Measurements from ENCODE around the gene OLFML2A.

The OLFML2A gene

DNA sequence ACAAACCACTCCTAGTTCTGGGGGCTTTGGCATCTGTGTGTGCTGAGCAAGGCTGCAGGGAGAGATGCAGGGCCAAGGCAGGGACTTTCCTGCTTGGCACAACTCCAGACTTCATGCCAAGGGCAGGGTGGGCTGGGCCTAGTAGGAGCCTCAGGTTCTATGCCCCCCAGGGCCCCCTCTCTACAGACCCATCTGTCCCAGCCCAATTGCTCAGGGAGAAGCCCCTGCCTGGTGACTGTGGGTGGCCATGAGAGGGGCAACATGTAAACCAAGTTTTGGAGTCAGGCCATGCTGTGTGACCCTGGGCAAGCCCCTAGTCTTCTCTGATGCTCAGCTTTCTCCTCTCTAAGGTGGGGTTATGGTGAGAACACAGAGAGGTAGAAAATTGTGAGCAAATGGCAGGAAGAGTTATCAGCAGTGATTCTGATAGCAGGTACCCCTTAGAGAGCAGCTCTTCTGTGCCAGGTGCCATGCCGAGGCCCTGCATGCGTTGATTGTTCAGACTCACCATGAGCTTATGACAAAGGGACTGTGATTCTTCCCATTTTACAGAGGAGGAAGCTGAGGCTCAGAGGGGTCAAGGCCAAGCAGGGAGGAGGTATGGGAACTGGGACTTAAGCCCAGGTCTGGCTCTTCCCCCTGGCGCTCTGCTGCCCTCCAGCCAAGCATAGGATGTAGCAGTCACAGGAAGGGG is 5.2 kb downstream of the OLFML2A start:
- Histone ChIP-seq H3F3A (ENCODE audit: low read depth) (no peaks in the 10 kb centered on the region), H3K27me3 (ENCODE audit: insufficient read depth, low read length, poor library complexity, severe bottlenecking) (no peaks in the 10 kb centered on the region), H3K9me3 (ENCODE audit: insufficient read depth, low read depth, low read length) (no peaks in the 10 kb centered on the region), H4K20me1 (ENCODE audit: insufficient read depth, low read length, poor library complexity, severe bottlenecking) (no peaks in the 10 kb centered on the region), H3K36me3 (ENCODE audit: insufficient read depth, low read length) (no peaks in the 10 kb centered on the region), H3K4me3 (ENCODE audit: low read length, poor library complexity, severe bottlenecking) (no peak overlapping the region), H3K9ac (ENCODE audit: low read depth, low read length, poor library complexity, severe bottlenecking) (no peak overlapping the region), H2AFZ (ENCODE audit: low read length) (no peak overlapping the region), H3K79me2 (ENCODE audit: insufficient read depth, low read length) (no peaks in the 10 kb centered on the region), H3K4me2 (ENCODE audit: low read depth, low read length, poor library complexity, severe bottlenecking) (no peak overlapping the region), H3K4me1 (ENCODE audit: insufficient read depth, low read length, poor library complexity, severe bottlenecking) (no peaks in the 10 kb centered on the region), H3K9me2 (replicated peaks; ENCODE audit: low read depth, low read length) (no peaks in the 10 kb centered on the region)
- TF ChIP-seq CTCF (conservative IDR thresholded peaks at IDR 0.05; ENCODE audit: low read length), result no peak
- TF ChIP-seq EZH2phosphoT487 (IDR thresholded peaks at IDR 0.05; ENCODE audit: borderline replicate concordance), result no peak

GRCh38 chr9:124782661-124783574 is 6.0 kb downstream of the OLFML2A start:
- H3K9me3 ChIP-seq (ENCODE audit: insufficient read depth, low read depth, low read length), result no peaks in the 10 kb centered on the region
- H3K9ac ChIP-seq (ENCODE audit: low read depth, low read length, poor library complexity, severe bottlenecking), result no peak overlapping the region
- no peak overlapping the region for H3K4me3 ChIP-seq (ENCODE audit: low read length, poor library complexity, severe bottlenecking)
- no peaks in the 10 kb centered on the region for H3K4me1 ChIP-seq (ENCODE audit: insufficient read depth, low read length, poor library complexity, severe bottlenecking)
- no peaks in the 10 kb centered on the region for H3K27me3 ChIP-seq (ENCODE audit: insufficient read depth, low read length, poor library complexity, severe bottlenecking)
- no peak for TF ChIP-seq EZH2phosphoT487 (IDR thresholded peaks at IDR 0.05; ENCODE audit: borderline replicate concordance)
- TF ChIP-seq CTCF (conservative IDR thresholded peaks at IDR 0.05; ENCODE audit: low read length), result no peak
- no peaks in the 10 kb centered on the region for H3K9me2 ChIP-seq (replicated peaks; ENCODE audit: low read depth, low read length)
- no peaks in the 10 kb centered on the region for H3K79me2 ChIP-seq (ENCODE audit: insufficient read depth, low read length)
- no peaks in the 10 kb centered on the region for H4K20me1 ChIP-seq (ENCODE audit: insufficient read depth, low read length, poor library complexity, severe bottlenecking)
- H2AFZ ChIP-seq (ENCODE audit: low read length), result no peak overlapping the region
- H3F3A ChIP-seq (ENCODE audit: low read depth), result no peaks in the 10 kb centered on the region
- H3K4me2 ChIP-seq (ENCODE audit: low read depth, low read length, poor library complexity, severe bottlenecking), result no peak overlapping the region
- H3K36me3 ChIP-seq (ENCODE audit: insufficient read depth, low read length), result no peaks in the 10 kb centered on the region

GRCh38 chr9:124783830-124784229 is 6.9 kb downstream of the OLFML2A start:
- H3K4me3 ChIP-seq (ENCODE audit: low read length, poor library complexity, severe bottlenecking), result no peak overlapping the region
- H3F3A ChIP-seq (ENCODE audit: low read depth), result no peaks in the 10 kb centered on the region
- H3K79me2 ChIP-seq (ENCODE audit: insufficient read depth, low read length), result no peaks in the 10 kb centered on the region
- no peak overlapping the region for H3K9ac ChIP-seq (ENCODE audit: low read depth, low read length, poor library complexity, severe bottlenecking)
- TF ChIP-seq CTCF (conservative IDR thresholded peaks at IDR 0.05; ENCODE audit: low read length) (no peak), EZH2phosphoT487 (IDR thresholded peaks at IDR 0.05; ENCODE audit: borderline replicate concordance) (no peak)
- no peaks in the 10 kb centered on the region for H4K20me1 ChIP-seq (ENCODE audit: insufficient read depth, low read length, poor library complexity, severe bottlenecking)
- H3K9me2 ChIP-seq (replicated peaks; ENCODE audit: low read depth, low read length), result no peaks in the 10 kb centered on the region
- H3K4me2 ChIP-seq (ENCODE audit: low read depth, low read length, poor library complexity, severe bottlenecking), result no peak overlapping the region
- no peak overlapping the region for H2AFZ ChIP-seq (ENCODE audit: low read length)
- no peaks in the 10 kb centered on the region for H3K27me3 ChIP-seq (ENCODE audit: insufficient read depth, low read length, poor library complexity, severe bottlenecking)
- H3K4me1 ChIP-seq (ENCODE audit: insufficient read depth, low read length, poor library complexity, severe bottlenecking), result no peaks in the 10 kb centered on the region
- H3K9me3 ChIP-seq (ENCODE audit: insufficient read depth, low read depth, low read length), result no peaks in the 10 kb centered on the region
- H3K36me3 ChIP-seq (ENCODE audit: insufficient read depth, low read length), result no peaks in the 10 kb centered on the region
